ENCODE measurements around the gene HEPH.

DNA sequence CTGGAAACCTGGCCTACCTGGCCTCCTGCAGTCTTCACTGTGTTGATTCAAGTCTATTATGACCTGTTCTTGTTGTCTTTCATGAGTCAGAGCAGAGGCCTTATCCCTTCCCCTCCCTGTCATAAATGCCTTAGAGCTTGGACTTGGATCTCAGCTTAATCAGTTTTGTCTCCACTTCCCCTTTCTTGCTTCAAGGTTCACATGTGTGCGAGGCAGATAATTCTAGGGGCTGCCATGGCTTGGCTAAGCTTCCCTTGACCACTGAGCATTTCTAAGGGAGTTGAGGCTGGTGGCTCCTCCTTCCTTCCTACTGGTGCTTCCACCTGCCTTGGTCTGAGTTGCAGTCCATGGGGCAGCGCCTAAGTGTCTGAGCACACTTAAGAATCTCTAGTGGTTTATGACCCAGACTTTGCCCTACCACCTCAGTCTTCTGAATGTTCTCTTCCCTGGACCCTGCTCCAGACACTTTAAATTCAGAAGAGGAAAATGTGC, 1.7 kb upstream of the HEPH start:
- TF ChIP-seq CTCF (IDR thresholded peaks at IDR 0.05; ENCODE audit: low read length) (no peak), EZH2phosphoT487 (IDR thresholded peaks at IDR 0.05; ENCODE audit: low read length) (no peak), EZH2 (optimal IDR thresholded peaks at IDR 0.05; ENCODE audit: low read depth, low read length) (no peak)
